Measurements from ENCODE around the gene RIC1.

RIC1 gene

DNA sequence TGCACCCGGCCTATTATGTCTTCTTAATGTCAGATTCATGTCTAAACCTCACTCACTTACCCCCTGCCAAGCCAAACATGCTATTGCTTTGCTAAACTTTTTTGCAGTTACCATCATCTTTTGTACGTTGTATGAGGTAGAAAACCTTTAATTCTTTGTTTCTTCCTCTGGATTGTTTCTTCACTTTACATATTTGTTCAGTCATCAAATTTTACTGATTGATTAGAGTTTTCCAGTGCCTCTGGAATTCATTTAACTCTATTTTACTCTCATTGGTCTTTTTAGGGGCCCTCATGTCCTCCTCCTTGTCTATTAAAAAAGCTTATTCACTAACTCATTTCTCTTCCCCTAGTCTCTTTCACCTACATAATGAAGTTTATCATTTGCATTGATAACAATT lies 67.0 kb downstream of the RIC1 start:
- no peak overlapping the region for H3K4me3 ChIP-seq (ENCODE audit: low read depth, low read length, poor library complexity, severe bottlenecking)
- H2AFZ ChIP-seq (ENCODE audit: low read length) = no peak overlapping the region
- no peaks in the 10 kb centered on the region for H3F3A ChIP-seq (ENCODE audit: insufficient read depth, low read length)
- no peak overlapping the region for H3K9ac ChIP-seq (ENCODE audit: low read length)
- H4K20me1 ChIP-seq (ENCODE audit: insufficient read depth, low read length) = no peaks in the 10 kb centered on the region
- H3K36me3 ChIP-seq (ENCODE audit: insufficient read depth, low read length) = peaks cover 65% of the 10 kb centered on the region
- no peaks in the 10 kb centered on the region for H3K9me3 ChIP-seq (ENCODE audit: low read length)
- TF ChIP-seq, protein P1, sequence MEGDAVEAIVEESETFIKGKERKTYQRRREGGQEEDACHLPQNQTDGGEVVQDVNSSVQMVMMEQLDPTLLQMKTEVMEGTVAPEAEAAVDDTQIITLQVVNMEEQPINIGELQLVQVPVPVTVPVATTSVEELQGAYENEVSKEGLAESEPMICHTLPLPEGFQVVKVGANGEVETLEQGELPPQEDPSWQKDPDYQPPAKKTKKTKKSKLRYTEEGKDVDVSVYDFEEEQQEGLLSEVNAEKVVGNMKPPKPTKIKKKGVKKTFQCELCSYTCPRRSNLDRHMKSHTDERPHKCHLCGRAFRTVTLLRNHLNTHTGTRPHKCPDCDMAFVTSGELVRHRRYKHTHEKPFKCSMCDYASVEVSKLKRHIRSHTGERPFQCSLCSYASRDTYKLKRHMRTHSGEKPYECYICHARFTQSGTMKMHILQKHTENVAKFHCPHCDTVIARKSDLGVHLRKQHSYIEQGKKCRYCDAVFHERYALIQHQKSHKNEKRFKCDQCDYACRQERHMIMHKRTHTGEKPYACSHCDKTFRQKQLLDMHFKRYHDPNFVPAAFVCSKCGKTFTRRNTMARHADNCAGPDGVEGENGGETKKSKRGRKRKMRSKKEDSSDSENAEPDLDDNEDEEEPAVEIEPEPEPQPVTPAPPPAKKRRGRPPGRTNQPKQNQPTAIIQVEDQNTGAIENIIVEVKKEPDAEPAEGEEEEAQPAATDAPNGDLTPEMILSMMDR (IDR thresholded peaks at IDR 0.05; ENCODE audit: low read length) = no peak
- no peak for TF ChIP-seq EZH2 (IDR thresholded peaks at IDR 0.05; ENCODE audit: borderline replicate concordance, low read length)
- no peak overlapping the region for H3K4me2 ChIP-seq (ENCODE audit: low read length)
- no peaks in the 10 kb centered on the region for H3K4me1 ChIP-seq (ENCODE audit: insufficient read depth, low read length, severe bottlenecking)
- H3K79me2 ChIP-seq (ENCODE audit: insufficient read depth, low read length) = peaks cover 24% of the 10 kb centered on the region
- no peaks in the 10 kb centered on the region for H3K9me2 ChIP-seq (ENCODE audit: low read depth, low read length)
- H3K27me3 ChIP-seq (ENCODE audit: insufficient read depth, low read length) = no peaks in the 10 kb centered on the region
- H3K27ac ChIP-seq (ENCODE audit: low read depth, low read length, poor library complexity, severe bottlenecking) = no peak overlapping the region

DNA sequence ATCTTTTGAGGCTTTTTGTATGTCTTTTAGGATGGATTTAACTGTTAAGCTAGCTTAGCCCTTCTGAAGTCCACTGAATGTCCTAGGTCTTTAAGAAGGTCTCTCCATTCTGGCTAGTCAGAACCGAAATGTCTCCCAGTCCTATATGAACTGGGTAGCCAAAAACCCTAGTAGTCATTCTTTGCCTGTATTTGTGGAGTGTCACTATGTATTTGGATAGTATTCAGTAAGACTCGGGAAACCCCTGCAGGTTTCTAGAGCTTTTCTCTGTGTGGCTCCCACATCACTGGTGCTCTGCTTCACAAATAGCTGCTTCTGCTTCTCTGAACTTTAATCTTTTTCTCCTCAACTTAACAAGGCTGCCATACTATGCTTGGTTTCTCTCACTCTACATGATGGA lies 68.0 kb downstream of the RIC1 start:
- Histone ChIP-seq H3K9ac (ENCODE audit: low read length) (no peak overlapping the region), H3K27ac (ENCODE audit: low read depth, low read length, poor library complexity, severe bottlenecking) (no peak overlapping the region), H3K36me3 (ENCODE audit: insufficient read depth, low read length) (peaks cover 75% of the 10 kb centered on the region), H3K9me3 (ENCODE audit: low read length) (peaks cover 3% of the 10 kb centered on the region; the same call in 1 of the 2 replicates), H2AFZ (ENCODE audit: low read length) (no peak overlapping the region), H3K4me2 (ENCODE audit: low read length) (no peak overlapping the region), H3K79me2 (ENCODE audit: insufficient read depth, low read length) (peaks cover 28% of the 10 kb centered on the region), H3K4me1 (ENCODE audit: insufficient read depth, low read length, severe bottlenecking) (no peaks in the 10 kb centered on the region), H3K4me3 (ENCODE audit: low read depth, low read length, poor library complexity, severe bottlenecking) (no peak overlapping the region), H3K9me2 (ENCODE audit: low read depth, low read length) (no peaks in the 10 kb centered on the region), H3F3A (ENCODE audit: insufficient read depth, low read length) (no peaks in the 10 kb centered on the region), H3K27me3 (ENCODE audit: insufficient read depth, low read length) (no peaks in the 10 kb centered on the region), H4K20me1 (ENCODE audit: insufficient read depth, low read length) (no peaks in the 10 kb centered on the region)
- TF ChIP-seq, protein P1 (IDR thresholded peaks at IDR 0.05; ENCODE audit: low read length) = no peak
- no peak for TF ChIP-seq EZH2 (IDR thresholded peaks at IDR 0.05; ENCODE audit: borderline replicate concordance, low read length)

DNA sequence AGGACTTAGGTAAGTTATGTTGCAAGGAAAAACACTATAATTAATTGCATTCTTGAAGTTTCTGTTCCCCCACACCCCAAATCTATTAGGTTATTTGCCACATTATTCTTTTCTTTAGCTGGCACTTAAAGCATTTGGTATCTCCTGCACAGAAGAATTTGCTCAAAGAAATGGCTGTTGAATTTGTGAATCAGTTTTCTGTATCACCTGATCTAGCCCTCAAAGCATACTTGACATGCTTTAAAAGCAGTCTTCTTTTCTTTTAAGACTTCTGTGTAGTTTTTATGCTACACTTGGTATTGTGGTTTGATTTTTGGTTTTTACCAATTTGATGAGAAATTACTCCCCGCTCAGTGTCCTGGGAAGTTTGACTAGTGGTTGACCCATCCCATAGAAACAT lies 69.1 kb downstream of the RIC1 start:
- H4K20me1 ChIP-seq (ENCODE audit: insufficient read depth, low read length) = no peaks in the 10 kb centered on the region
- peaks cover 4% of the 10 kb centered on the region; the same call in 1 of the 2 replicates for H3K9me3 ChIP-seq (ENCODE audit: low read length)
- H3K4me1 ChIP-seq (ENCODE audit: insufficient read depth, low read length, severe bottlenecking) = no peaks in the 10 kb centered on the region
- H3K27me3 ChIP-seq (ENCODE audit: insufficient read depth, low read length) = no peaks in the 10 kb centered on the region
- H3K9ac ChIP-seq (ENCODE audit: low read length) = no peak overlapping the region
- no peaks in the 10 kb centered on the region for H3F3A ChIP-seq (ENCODE audit: insufficient read depth, low read length)
- TF ChIP-seq, protein P1 (IDR thresholded peaks at IDR 0.05; ENCODE audit: low read length) = no peak
- H3K4me2 ChIP-seq (ENCODE audit: low read length) = no peak overlapping the region
- peaks cover 82% of the 10 kb centered on the region for H3K36me3 ChIP-seq (ENCODE audit: insufficient read depth, low read length)
- H2AFZ ChIP-seq (ENCODE audit: low read length) = no peak overlapping the region
- H3K79me2 ChIP-seq (ENCODE audit: insufficient read depth, low read length) = peaks cover 32% of the 10 kb centered on the region
- no peak overlapping the region for H3K4me3 ChIP-seq (ENCODE audit: low read depth, low read length, poor library complexity, severe bottlenecking)
- H3K9me2 ChIP-seq (ENCODE audit: low read depth, low read length) = no peaks in the 10 kb centered on the region
- H3K27ac ChIP-seq (ENCODE audit: low read depth, low read length, poor library complexity, severe bottlenecking) = no peak overlapping the region
